ENCODE data around the gene EXOSC6.

- no peak for TF ChIP-seq EZH2 (IDR thresholded peaks at IDR 0.05; ENCODE audit: borderline replicate concordance, low read depth, low read length, severe bottlenecking)
- TF ChIP-seq CTCF (IDR thresholded peaks at IDR 0.05; ENCODE audit: borderline replicate concordance, extremely low read depth, low read length, poor library complexity, severe bottlenecking), result no peak
These were observed 3.2 kb upstream of the EXOSC6 start for GRCh38 chr16:70254965-70255286.

Data from DND-41 (cell line).